Keratinocyte (primary cell): ENCODE results near the gene RIC1. TPM values are rescaled to one million over a fixed set of nuclear protein-coding genes. Genes with fewer than 3 reads are reported as not detected.
A peak's percentile ranks its signal among the peaks of the same experiment; 100 is the strongest.

Experiments
- DNase-seq: peaks from one replicate; pipeline ENCODE4 v3.0.0-alpha.2; 2011; ENCODE audit warnings: low read depth, missing footprints, low spot score
- FAIRE-seq: peaks from 2 replicates; lab custom pipeline; 2011; peaks lifted over from hg19 to GRCh38; lab: Jason Lieb, UNC
- H2AFZ ChIP-seq: 2 replicates; pipeline ENCODE4 v1.6.0; 2012; ENCODE audit warnings: low read length, control low read depth, inconsistent platforms; ENCODE audit not compliant: control insufficient read depth
- H3K27ac ChIP-seq: 2 replicates; pipeline ENCODE4 v1.5.1; 2011; ENCODE audit warnings: low read length; ENCODE audit not compliant: control insufficient read depth, insufficient read depth
- H3K27me3 ChIP-seq: 3 replicates; pipeline ENCODE4 v1.6.0; 2011; ENCODE audit warnings: low read length; ENCODE audit not compliant: control insufficient read depth, insufficient read depth; ENCODE audit errors: extremely low read depth
- H3K36me3 ChIP-seq, 2 experiments: 2 replicates in 1 of 2; 3 replicates in 1 of 2; pipeline ENCODE4 v1.5.1; 2011; ENCODE audit warnings: low read length in 2 of 2, mild to moderate bottlenecking in 1 of 2; ENCODE audit not compliant: control insufficient read depth in 2 of 2, insufficient read depth in 2 of 2; ENCODE audit errors: extremely low read depth in 1 of 2
- H3K4me1 ChIP-seq: 3 replicates; pipeline ENCODE4 v1.5.1; 2011; ENCODE audit warnings: low read length; ENCODE audit not compliant: control insufficient read depth, insufficient read depth; ENCODE audit errors: extremely low read depth
- H3K4me2 ChIP-seq: 3 replicates; pipeline ENCODE4 v1.6.0; 2011; ENCODE audit warnings: low read depth, low read length; ENCODE audit not compliant: control insufficient read depth, insufficient read depth; ENCODE audit errors: extremely low read depth
- H3K4me3 ChIP-seq, 3 experiments: fragments of 200-600 bp in 1 of 3; sonication (generic) in 1 of 3; 2 replicates in 2 of 3; 3 replicates in 1 of 3; pipeline ENCODE4 v1.5.1; 2011 to 2016; ENCODE audit warnings: low read length in 3 of 3, mild to moderate bottlenecking in 3 of 3, control low read depth in 2 of 3, inconsistent platforms in 1 of 3, low read depth in 1 of 3, mixed read lengths in 1 of 3, mixed run types in 1 of 3, moderate library complexity in 1 of 3; ENCODE audit not compliant: control insufficient read depth in 2 of 3, insufficient read depth in 2 of 3; ENCODE audit errors: extremely low read depth in 1 of 3
- H3K79me2 ChIP-seq: 2 replicates; pipeline ENCODE4 v1.6.0; 2012; ENCODE audit warnings: low read length; ENCODE audit not compliant: control insufficient read depth, insufficient read depth
- H3K9ac ChIP-seq: 3 replicates; pipeline ENCODE4 v1.6.0; 2011; ENCODE audit warnings: low read length; ENCODE audit not compliant: control insufficient read depth, insufficient read depth; ENCODE audit errors: extremely low read depth
- H3K9me1 ChIP-seq: 3 replicates; pipeline ENCODE4 v1.6.0; 2011; ENCODE audit warnings: low read length; ENCODE audit not compliant: control insufficient read depth, insufficient read depth; ENCODE audit errors: extremely low read depth
- H3K9me3 ChIP-seq: 2 replicates; pipeline ENCODE4 v1.5.1; 2012; ENCODE audit warnings: low read depth, low read length; ENCODE audit not compliant: control insufficient read depth
- H4K20me1 ChIP-seq: 3 replicates; pipeline ENCODE4 v1.6.0; 2011; ENCODE audit warnings: low read length; ENCODE audit not compliant: control insufficient read depth, insufficient read depth; ENCODE audit errors: extremely low read depth
- EZH2 ChIP-seq: IDR thresholded peaks from one replicate; pipeline ENCODE4 v1.6.1; 2012; ENCODE audit warnings: inconsistent platforms, mild to moderate bottlenecking, low read length, moderate library complexity
- dilution Hi-C: fragments of 300-500 bp; cut with MboI; formaldehyde crosslinking; loops from one replicate; pipeline ENCODE4 v1.7.0; 2020; ENCODE audit warnings: low sequenced_read_pairs; ENCODE audit not compliant: extremely low pct_ligation_motif_present
- polyA plus RNA-seq, 5 experiments: library from polyadenylated mRNA; depleted of rRNA in 3 of 5; stranded (reverse) in 3 of 5; stranded (forward) in 1 of 5; unstranded in 1 of 5; fragments of >200 nt; gene quantifications; 1 replicate in 1 of 5; 2 replicates in 3 of 5; 3 replicates in 1 of 5; pipeline versions ENCODE4 v1.2.1 to v1.2.3, GENCODE V29; 2011 to 2012; ENCODE audit warnings: missing spikeins in 2 of 5, low read depth in 1 of 5, low replicate concordance in 1 of 5
- TF ChIP-seq, protein P1 (sequence below), 3 experiments: IDR thresholded peaks in 1 of 3; conservative IDR thresholded peaks in 1 of 3; optimal IDR thresholded peaks in 1 of 3; 2 replicates in 2 of 3; 3 replicates in 1 of 3; pipeline versions ENCODE3 to v1.5.1; 2011; ENCODE audit warnings: low read length in 3 of 3, mild to moderate bottlenecking in 3 of 3, moderate library complexity in 2 of 3, control low read depth in 1 of 3, inconsistent platforms in 1 of 3; ENCODE audit not compliant: insufficient read depth in 2 of 3; ENCODE audit errors: extremely low read depth in 1 of 3

The RIC1 gene
- polyA plus RNA-seq, 1 donor (not counting 4 experiments of a cell fraction or from before 2014, with no cell fraction given): 20.5 TPM

DNA sequence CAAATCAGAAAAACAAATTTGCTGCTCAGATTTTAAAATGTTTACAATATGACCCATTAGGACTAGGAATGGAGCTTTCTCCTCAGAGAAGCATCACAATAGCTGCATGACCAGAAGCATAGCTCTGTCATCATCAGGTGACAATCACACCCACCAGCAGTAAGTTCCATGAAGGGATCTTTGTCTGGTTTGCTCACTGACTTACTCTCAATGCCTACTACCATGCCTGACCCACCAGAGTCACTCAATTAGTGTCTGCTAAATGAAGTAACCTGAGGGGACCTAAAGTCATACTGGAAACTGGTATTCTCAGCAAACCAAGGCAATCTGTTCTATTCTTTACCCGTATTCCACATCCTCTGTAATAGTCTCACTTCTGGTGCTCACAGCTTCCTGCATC, 196.3 kb downstream of the RIC1 start:
- no peak for DNase-seq
- no peaks in the 10 kb centered on the region for H3K27me3 ChIP-seq
- no peak overlapping the region for H3K4me2 ChIP-seq
- no peak overlapping the region for H3K27ac ChIP-seq
- no peak overlapping the region for H3K9ac ChIP-seq
- H3K4me3 ChIP-seq: no peak overlapping the region
- TF ChIP-seq EZH2: no peak
- TF ChIP-seq, protein P1, sequence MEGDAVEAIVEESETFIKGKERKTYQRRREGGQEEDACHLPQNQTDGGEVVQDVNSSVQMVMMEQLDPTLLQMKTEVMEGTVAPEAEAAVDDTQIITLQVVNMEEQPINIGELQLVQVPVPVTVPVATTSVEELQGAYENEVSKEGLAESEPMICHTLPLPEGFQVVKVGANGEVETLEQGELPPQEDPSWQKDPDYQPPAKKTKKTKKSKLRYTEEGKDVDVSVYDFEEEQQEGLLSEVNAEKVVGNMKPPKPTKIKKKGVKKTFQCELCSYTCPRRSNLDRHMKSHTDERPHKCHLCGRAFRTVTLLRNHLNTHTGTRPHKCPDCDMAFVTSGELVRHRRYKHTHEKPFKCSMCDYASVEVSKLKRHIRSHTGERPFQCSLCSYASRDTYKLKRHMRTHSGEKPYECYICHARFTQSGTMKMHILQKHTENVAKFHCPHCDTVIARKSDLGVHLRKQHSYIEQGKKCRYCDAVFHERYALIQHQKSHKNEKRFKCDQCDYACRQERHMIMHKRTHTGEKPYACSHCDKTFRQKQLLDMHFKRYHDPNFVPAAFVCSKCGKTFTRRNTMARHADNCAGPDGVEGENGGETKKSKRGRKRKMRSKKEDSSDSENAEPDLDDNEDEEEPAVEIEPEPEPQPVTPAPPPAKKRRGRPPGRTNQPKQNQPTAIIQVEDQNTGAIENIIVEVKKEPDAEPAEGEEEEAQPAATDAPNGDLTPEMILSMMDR (optimal IDR thresholded peaks at IDR 0.05 in 1 of 3, IDR thresholded peaks at IDR 0.05 in 1 of 3, conservative IDR thresholded peaks at IDR 0.05 in 1 of 3; ENCODE audit: extremely low read depth in 1 of 3, insufficient read depth in 2 of 3, low read length in 3 of 3): no peak
- no peaks in the 10 kb centered on the region for H3K9me1 ChIP-seq
- dilution Hi-C loops: no loop called here
- H2AFZ ChIP-seq: no peak overlapping the region
- no peaks in the 10 kb centered on the region for H3K4me1 ChIP-seq
- H3K9me3 ChIP-seq: no peaks in the 10 kb centered on the region
- peaks cover 15 to 16% of the 10 kb centered on the region in 2 experiments for H3K36me3 ChIP-seq
- FAIRE-seq: peak; percentile 17
- H4K20me1 ChIP-seq: no peaks in the 10 kb centered on the region
- no peaks in the 10 kb centered on the region for H3K79me2 ChIP-seq

Other genes starting within 250 kb of the RIC1 start
- gene PLGRKT, start 191.2 kb upstream of the RIC1 start, polyA plus RNA-seq: 16.9 to 35.2 TPM (median 28.6 TPM) in 3 replicates
- 15.5 to 36.3 TPM (median 18.9 TPM) in 3 replicates for gene CD274, start 178.6 kb upstream of the RIC1 start, polyA plus RNA-seq
- 14.7 to 20.2 TPM (median 18.8 TPM) in 3 replicates for gene PDCD1LG2, start 118.6 kb upstream of the RIC1 start, polyA plus RNA-seq
- gene ERMP1, start 204.0 kb downstream of the RIC1 start, polyA plus RNA-seq: 18.2 to 30.2 TPM (median 27.0 TPM) in 3 replicates